GM19438 (cell line): ENCODE data around the gene FOXP1.

Experiments
- ATAC-seq: cut with Tn5 transposase; IDR thresholded peaks from one replicate; pipeline ENCODE4 v1.9.1; 2021; ENCODE audit warnings: low read depth; ENCODE audit not compliant: unreplicated experiment

The FOXP1 gene

GRCh38 chr3:71388535-71389120 is 194.9 kb downstream of the FOXP1 start:
- no peak for ATAC-seq

- no peak for ATAC-seq
Observed at GRCh38 chr3:71387586-71387985, 195.9 kb downstream of the FOXP1 start.

GRCh38 chr3:71384837-71385716 is 198.5 kb downstream of the FOXP1 start:
- ATAC-seq: no peak

GRCh38 chr3:71384388-71384787 is 199.1 kb downstream of the FOXP1 start:
- no peak for ATAC-seq

GRCh38 chr3:71380096-71380495 is 203.4 kb downstream of the FOXP1 start:
- ATAC-seq: no peak

GRCh38 chr3:71378509-71378908 is 205.0 kb downstream of the FOXP1 start:
- no peak for ATAC-seq

- ATAC-seq: no peak
Observed at GRCh38 chr3:71376911-71377310, 206.6 kb downstream of the FOXP1 start.

- ATAC-seq: no peak
Observed at GRCh38 chr3:71376503-71376902, 207.0 kb downstream of the FOXP1 start.

- no peak for ATAC-seq
Observed at GRCh38 chr3:71374582-71374981, 208.9 kb downstream of the FOXP1 start.

GRCh38 chr3:71372911-71373637 is 210.5 kb downstream of the FOXP1 start:
- no peak for ATAC-seq

- ATAC-seq: no peak
Observed at GRCh38 chr3:71372241-71372768, 211.2 kb downstream of the FOXP1 start.

GRCh38 chr3:71371282-71371681 is 212.2 kb downstream of the FOXP1 start:
- ATAC-seq: no peak

GRCh38 chr3:71370467-71370866 is 213.1 kb downstream of the FOXP1 start:
- no peak for ATAC-seq

GRCh38 chr3:71369701-71370391 is 213.7 kb downstream of the FOXP1 start:
- no peak for ATAC-seq

- no peak for ATAC-seq
Observed at GRCh38 chr3:71366988-71367604, 216.4 kb downstream of the FOXP1 start.

- ATAC-seq: no peak
Observed at GRCh38 chr3:71361334-71361890, 222.1 kb downstream of the FOXP1 start.

- ATAC-seq: peak; percentile 71
Observed at GRCh38 chr3:71360764-71361163, 222.8 kb downstream of the FOXP1 start.

- ATAC-seq: peak; percentile 56
Observed at GRCh38 chr3:71360180-71360579, 223.3 kb downstream of the FOXP1 start.

- no peak for ATAC-seq
Observed at GRCh38 chr3:71358243-71358642, 225.3 kb downstream of the FOXP1 start.

GRCh38 chr3:71356265-71356664 is 227.3 kb downstream of the FOXP1 start:
- no peak for ATAC-seq
